Cardiac muscle cell (in vitro differentiated cells and primary cell): ENCODE measurements around the gene ASIC4. TPM values are rescaled to one million over a fixed set of nuclear protein-coding genes. Genes with fewer than 3 reads are reported as not detected.

ENCODE experiments used
- DNase-seq, 2 donors: peaks; one replicate each; pipeline versions ENCODE4 v3.0.0 to v3.0.0-alpha.2; 2010 to 2017; ENCODE audit warnings: low read depth in 1 of 2, low spot score in 1 of 2
- H3K27ac ChIP-seq: fragments of 200-600 bp; sonication (generic); 2 replicates; pipeline ENCODE4 v1.5.1; 2016
- H3K27me3 ChIP-seq: fragments of 200-600 bp; sonication (generic); 2 replicates; pipeline ENCODE4 v1.6.0; 2016; ENCODE audit warnings: control low read depth
- H3K36me3 ChIP-seq: fragments of 200-600 bp; sonication (generic); 2 replicates; pipeline ENCODE4 v1.5.1; 2016; ENCODE audit warnings: control low read depth
- H3K4me1 ChIP-seq: fragments of 200-600 bp; sonication (generic); 2 replicates; pipeline ENCODE4 v1.8.1; 2017; ENCODE audit warnings: low read depth, mild to moderate bottlenecking, mixed run types
- H3K4me3 ChIP-seq: fragments of 200-600 bp; sonication (generic); 2 replicates; pipeline ENCODE4 v1.5.1; 2016; ENCODE audit warnings: mild to moderate bottlenecking
- H3K9me3 ChIP-seq: fragments of 200-600 bp; sonication (generic); 2 replicates; pipeline ENCODE4 v1.5.1; 2017; ENCODE audit warnings: low read depth, mild to moderate bottlenecking, control low read depth
- CTCF ChIP-seq: IDR thresholded peaks from 2 replicates; pipeline ENCODE4 v1.5.1; 2012; ENCODE audit warnings: low read depth, mild to moderate bottlenecking, low read length
- polyA plus RNA-seq: library from polyadenylated mRNA; unstranded; fragments of >200 nt; fragmentation: Nextera tagmentation; extraction: Ambion mirVana; gene quantifications from 2 replicates; pipeline ENCODE4 v1.2.1, GENCODE V29; 2016
- total RNA-seq: library from RNA; depleted of rRNA; stranded (reverse); fragments of >200 nt; gene quantifications from 2 replicates; pipeline ENCODE4 v1.2.3, GENCODE V29; 2016

Gene ASIC4
- total and polyA plus RNA-seq, 2 experiments from 2014 or later = 3.3 to 9.5 TPM

GRCh38 chr2:219578811-219579613 lies 64.7 kb downstream of the ASIC4 start:
- H3K4me1 ChIP-seq = peaks cover 50% of the 10 kb centered on the region
- no peak overlapping the region for H3K4me3 ChIP-seq
- H3K36me3 ChIP-seq = no peaks in the 10 kb centered on the region
- H3K27me3 ChIP-seq = no peaks in the 10 kb centered on the region
- H3K9me3 ChIP-seq = no peaks in the 10 kb centered on the region
- peak in 1 of 2 donors; percentile 85 for DNase-seq
- peak overlapping the region; percentile 32 for H3K27ac ChIP-seq
- no peak for TF ChIP-seq CTCF

- Histone ChIP-seq H3K9me3 (no peaks in the 10 kb centered on the region), H3K4me3 (no peak overlapping the region), H3K36me3 (no peaks in the 10 kb centered on the region), H3K27ac (no peak overlapping the region), H3K27me3 (no peaks in the 10 kb centered on the region), H3K4me1 (peaks cover 31% of the 10 kb centered on the region)
- DNase-seq = no peak
- TF ChIP-seq CTCF = no peak
These were observed 67.1 kb downstream of the ASIC4 start for GRCh38 chr2:219581346-219581745.

Other genes starting within 250 kb of the ASIC4 start
- gene DNAJB2, start 235.1 kb upstream of the ASIC4 start, total RNA-seq = 182 and 223 TPM in 2 replicates
- gene DNAJB2, start 235.1 kb upstream of the ASIC4 start, polyA plus RNA-seq = 60.6 and 61.0 TPM in 2 replicates
- 0.36 and 1.2 TPM in 2 replicates for gene PTPRN, start 205.1 kb upstream of the ASIC4 start, total RNA-seq
- 0.22 and 1.4 TPM in 2 replicates for gene PTPRN, start 205.1 kb upstream of the ASIC4 start, polyA plus RNA-seq
- not detected in 2 replicates for gene RESP18, start 181.7 kb upstream of the ASIC4 start, total RNA-seq
- not detected in 2 replicates for gene RESP18, start 181.7 kb upstream of the ASIC4 start, polyA plus RNA-seq
- gene DNPEP, start 126.6 kb upstream of the ASIC4 start, total RNA-seq = 67.2 and 70.4 TPM in 2 replicates
- 104 and 117 TPM in 2 replicates for gene DNPEP, start 126.6 kb upstream of the ASIC4 start, polyA plus RNA-seq
- gene DES, start 96.1 kb upstream of the ASIC4 start, total RNA-seq = 37.2 and 47.0 TPM in 2 replicates
- gene DES, start 96.1 kb upstream of the ASIC4 start, polyA plus RNA-seq = 17.5 and 20.4 TPM in 2 replicates
- 275 and 292 TPM in 2 replicates for gene SPEG, start 79.6 kb upstream of the ASIC4 start, total RNA-seq
- gene SPEG, start 79.6 kb upstream of the ASIC4 start, polyA plus RNA-seq = 185 and 188 TPM in 2 replicates
- 35.0 and 45.5 TPM in 2 replicates for gene GMPPA, start 15.6 kb upstream of the ASIC4 start, total RNA-seq
- gene GMPPA, start 15.6 kb upstream of the ASIC4 start, polyA plus RNA-seq = 52.7 and 67.5 TPM in 2 replicates
- 286 and 301 TPM in 2 replicates for gene CHPF, start 29.3 kb downstream of the ASIC4 start, total RNA-seq
- gene CHPF, start 29.3 kb downstream of the ASIC4 start, polyA plus RNA-seq = 208 and 218 TPM in 2 replicates
- gene TMEM198, start 29.5 kb downstream of the ASIC4 start, total RNA-seq = 6.7 and 7.4 TPM in 2 replicates
- gene TMEM198, start 29.5 kb downstream of the ASIC4 start, polyA plus RNA-seq = 8.2 and 12.2 TPM in 2 replicates
- gene OBSL1, start 57.1 kb downstream of the ASIC4 start, total RNA-seq = 540 and 746 TPM in 2 replicates
- gene OBSL1, start 57.1 kb downstream of the ASIC4 start, polyA plus RNA-seq = 276 and 302 TPM in 2 replicates
- 11.4 and 39.0 TPM in 2 replicates for gene INHA, start 57.8 kb downstream of the ASIC4 start, total RNA-seq
- 13.3 and 39.1 TPM in 2 replicates for gene INHA, start 57.8 kb downstream of the ASIC4 start, polyA plus RNA-seq
- gene STK11IP, start 83.4 kb downstream of the ASIC4 start, total RNA-seq = 17.8 and 22.4 TPM in 2 replicates
- 24.4 and 26.3 TPM in 2 replicates for gene STK11IP, start 83.4 kb downstream of the ASIC4 start, polyA plus RNA-seq
- 38.8 and 39.8 TPM in 2 replicates for gene SLC4A3, start 113.1 kb downstream of the ASIC4 start, total RNA-seq
- 42.9 and 47.7 TPM in 2 replicates for gene SLC4A3, start 113.1 kb downstream of the ASIC4 start, polyA plus RNA-seq